ENCODE measurements around the gene DTNB. TPM values are rescaled to one million over a fixed set of nuclear protein-coding genes. Genes with fewer than 3 reads are reported as not detected.
"Not testable (repeated sequence)": the region's sequence is repeated elsewhere in the genome, so short reads cannot be mapped to it uniquely, and the experiment has no call there.

DTNB gene
- total and polyA plus RNA-seq, 2 donors (not counting 3 experiments of a cell fraction or from before 2014, with no cell fraction given), result 11.5 to 17.0 TPM

DNA sequence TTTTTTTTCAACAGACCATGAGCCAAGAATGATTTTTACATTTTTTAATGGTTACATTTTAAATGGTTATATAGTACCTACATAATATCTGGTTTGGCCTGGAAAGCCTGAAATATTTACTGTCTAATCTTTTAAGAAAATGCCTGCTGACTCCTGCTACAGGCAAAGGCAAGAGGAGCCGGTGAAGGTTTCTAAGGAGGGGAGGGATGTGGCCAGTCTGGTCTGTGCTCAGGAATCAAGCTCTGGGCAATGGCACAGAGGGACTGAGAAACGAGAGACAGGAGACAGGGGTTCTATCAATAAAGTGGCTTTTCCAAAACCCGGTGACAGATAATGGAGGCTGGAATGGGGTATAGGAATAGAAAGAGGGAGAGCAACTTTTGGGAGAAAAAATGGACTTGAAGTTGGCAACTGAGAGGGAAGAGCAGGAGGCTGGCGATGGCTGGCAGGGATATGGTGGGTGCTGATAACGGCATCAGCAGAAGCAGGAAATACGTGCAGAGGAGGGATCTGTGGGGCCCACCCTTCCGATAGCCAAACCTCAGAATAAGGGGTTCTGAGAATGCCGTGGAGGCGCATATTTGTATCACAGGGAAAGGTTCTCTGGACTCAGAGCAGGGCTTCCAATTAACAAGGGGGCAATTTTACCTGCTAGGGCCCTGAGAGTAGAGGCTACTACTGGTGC, 267.6 kb downstream of the DTNB start:
- FAIRE-seq (no peak), DNase-seq (ENCODE audit: low read depth, low spot score) (no peak)
- Histone ChIP-seq H3K9me1 (replicated peaks; ENCODE audit: control insufficient read depth, extremely low read depth, insufficient read depth, low read length) (no peaks in the 10 kb centered on the region), H3K79me2 (ENCODE audit: control insufficient read depth, insufficient read depth, low read length) (no peaks in the 10 kb centered on the region), H3K9me3 (replicated peaks; ENCODE audit: control insufficient read depth, insufficient read depth, low read length) (no peaks in the 10 kb centered on the region), H3K9ac (replicated peaks; ENCODE audit: extremely low read depth, insufficient read depth, low read length) (no peak overlapping the region), H3K4me1 (ENCODE audit: control insufficient read depth, extremely low read depth, insufficient read depth, low read length) (no peaks in the 10 kb centered on the region), H3K27ac (ENCODE audit: insufficient read depth, low read depth, low read length) (no peak overlapping the region), H4K20me1 (replicated peaks; ENCODE audit: control insufficient read depth, extremely low read depth, insufficient read depth, low read length) (no peaks in the 10 kb centered on the region), H3K27me3 (ENCODE audit: control insufficient read depth in 2 of 2, insufficient read depth in 2 of 2, low read length in 2 of 2) (no peaks in the 10 kb centered on the region), H3K36me3 (ENCODE audit: control insufficient read depth in 2 of 2, extremely low read depth in 1 of 2, insufficient read depth in 2 of 2, low read length in 2 of 2) (no peaks in the 10 kb centered on the region), H3K4me3 (replicated peaks in 1 of 3; ENCODE audit: insufficient read depth in 1 of 3, low read depth in 1 of 3, low read length in 3 of 3) (no peak overlapping the region), H3K4me2 (ENCODE audit: insufficient read depth, low read length) (no peak overlapping the region), H2AFZ (ENCODE audit: low read depth, low read length) (no peak overlapping the region)
- no peak for TF ChIP-seq POLR2A (IDR thresholded peaks at IDR 0.05; ENCODE audit: low read depth, low read length)
- no peak for TF ChIP-seq POLR2AphosphoS5 (IDR thresholded peaks at IDR 0.05; ENCODE audit: insufficient read depth, low read depth, low read length)
- TF ChIP-seq MYC (IDR thresholded peaks at IDR 0.05; ENCODE audit: low read depth, low read length), result no peak
- TF ChIP-seq JUN (IDR thresholded peaks at IDR 0.05; ENCODE audit: borderline replicate concordance, insufficient read depth, insufficient read length, low read depth), result no peak
- TF ChIP-seq EZH2 (IDR thresholded peaks at IDR 0.05; ENCODE audit: borderline replicate concordance, low read depth, low read length, severe bottlenecking), result no peak
- TF ChIP-seq, protein P1, sequence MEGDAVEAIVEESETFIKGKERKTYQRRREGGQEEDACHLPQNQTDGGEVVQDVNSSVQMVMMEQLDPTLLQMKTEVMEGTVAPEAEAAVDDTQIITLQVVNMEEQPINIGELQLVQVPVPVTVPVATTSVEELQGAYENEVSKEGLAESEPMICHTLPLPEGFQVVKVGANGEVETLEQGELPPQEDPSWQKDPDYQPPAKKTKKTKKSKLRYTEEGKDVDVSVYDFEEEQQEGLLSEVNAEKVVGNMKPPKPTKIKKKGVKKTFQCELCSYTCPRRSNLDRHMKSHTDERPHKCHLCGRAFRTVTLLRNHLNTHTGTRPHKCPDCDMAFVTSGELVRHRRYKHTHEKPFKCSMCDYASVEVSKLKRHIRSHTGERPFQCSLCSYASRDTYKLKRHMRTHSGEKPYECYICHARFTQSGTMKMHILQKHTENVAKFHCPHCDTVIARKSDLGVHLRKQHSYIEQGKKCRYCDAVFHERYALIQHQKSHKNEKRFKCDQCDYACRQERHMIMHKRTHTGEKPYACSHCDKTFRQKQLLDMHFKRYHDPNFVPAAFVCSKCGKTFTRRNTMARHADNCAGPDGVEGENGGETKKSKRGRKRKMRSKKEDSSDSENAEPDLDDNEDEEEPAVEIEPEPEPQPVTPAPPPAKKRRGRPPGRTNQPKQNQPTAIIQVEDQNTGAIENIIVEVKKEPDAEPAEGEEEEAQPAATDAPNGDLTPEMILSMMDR (IDR thresholded peaks at IDR 0.05; ENCODE audit: extremely low read depth in 1 of 2, insufficient read depth in 1 of 2, low read depth in 1 of 2, low read length in 2 of 2), result no peak
- no peak for TF ChIP-seq GATA2 (IDR thresholded peaks at IDR 0.05; ENCODE audit: insufficient read depth, insufficient read length, low read depth, low read length)
- no peak for TF ChIP-seq FOS (IDR thresholded peaks at IDR 0.05; ENCODE audit: borderline replicate concordance, insufficient read depth, low read length)
- TF ChIP-seq, protein P2, sequence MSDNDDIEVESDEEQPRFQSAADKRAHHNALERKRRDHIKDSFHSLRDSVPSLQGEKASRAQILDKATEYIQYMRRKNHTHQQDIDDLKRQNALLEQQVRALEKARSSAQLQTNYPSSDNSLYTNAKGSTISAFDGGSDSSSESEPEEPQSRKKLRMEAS (IDR thresholded peaks at IDR 0.05; ENCODE audit: insufficient read depth, insufficient read length), result no peak
- intact Hi-C loops (cut with micrococcal nuclease) (no loop called here), dilution Hi-C loops (cut with MboI; ENCODE audit: extremely low pct_ligation_motif_present, low sequenced_read_pairs) (no loop called here)
- BruUV-seq (replicated peaks), result no TSS peak
- CTCF ChIA-PET, result interaction anchor here (0.7 kb wide), 1 partner anchor 14 kb away, joined by 3 read pairs; no protein-coding TSS in a partner anchor
- POLR2A ChIA-PET, result no interaction called here

DNA sequence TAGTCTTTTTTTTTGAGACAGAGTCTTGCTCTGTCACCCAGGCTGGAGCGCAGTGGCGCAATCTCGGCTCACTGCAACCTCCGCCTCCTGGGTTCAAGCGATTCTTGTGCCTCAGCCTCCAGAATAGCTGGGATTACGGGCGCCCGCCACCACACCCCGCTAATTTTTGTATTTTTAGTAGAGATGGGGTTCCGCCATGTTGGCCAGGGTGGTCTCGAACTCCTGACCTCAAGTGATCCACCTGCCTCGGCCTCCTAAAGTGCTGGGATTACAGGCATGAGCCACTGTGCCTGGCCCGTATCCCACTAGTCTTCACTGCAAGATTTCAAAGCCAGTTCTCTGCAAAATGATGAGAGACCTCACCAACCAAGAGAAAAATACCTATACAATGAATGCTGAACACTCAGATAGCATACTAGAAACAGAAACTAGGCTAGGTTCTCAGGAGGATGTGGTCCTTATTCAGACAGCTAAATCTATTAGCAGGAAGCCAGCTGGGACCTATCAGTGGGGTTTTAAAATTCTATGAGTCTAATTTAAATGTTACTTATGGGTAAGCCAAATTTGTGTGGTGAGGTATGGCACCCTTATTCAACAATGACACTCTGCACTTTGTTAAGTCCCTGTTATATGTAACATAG, 270.1 kb downstream of the DTNB start:
- H3K9me3 ChIP-seq (replicated peaks; ENCODE audit: control insufficient read depth, insufficient read depth, low read length); intact Hi-C loops (cut with micrococcal nuclease); BruUV-seq (replicated peaks); FAIRE-seq; H3K27me3 ChIP-seq (ENCODE audit: control insufficient read depth in 2 of 2, insufficient read depth in 2 of 2, low read length in 2 of 2); DNase-seq (ENCODE audit: low read depth, low spot score); H3K4me3 ChIP-seq (replicated peaks in 1 of 3; ENCODE audit: insufficient read depth in 1 of 3, low read depth in 1 of 3, low read length in 3 of 3); dilution Hi-C loops (cut with MboI; ENCODE audit: extremely low pct_ligation_motif_present, low sequenced_read_pairs); CTCF ChIA-PET; H3K4me2 ChIP-seq (ENCODE audit: insufficient read depth, low read length); H3K9me1 ChIP-seq (replicated peaks; ENCODE audit: control insufficient read depth, extremely low read depth, insufficient read depth, low read length); H3K27ac ChIP-seq (ENCODE audit: insufficient read depth, low read depth, low read length); POLR2A ChIA-PET; H3K4me1 ChIP-seq (ENCODE audit: control insufficient read depth, extremely low read depth, insufficient read depth, low read length); H4K20me1 ChIP-seq (replicated peaks; ENCODE audit: control insufficient read depth, extremely low read depth, insufficient read depth, low read length); H3K9ac ChIP-seq (replicated peaks; ENCODE audit: extremely low read depth, insufficient read depth, low read length); H3K79me2 ChIP-seq (ENCODE audit: control insufficient read depth, insufficient read depth, low read length); H3K36me3 ChIP-seq (ENCODE audit: control insufficient read depth in 2 of 2, extremely low read depth in 1 of 2, insufficient read depth in 2 of 2, low read length in 2 of 2); H2AFZ ChIP-seq (ENCODE audit: low read depth, low read length): not testable (repeated sequence)
